COR-L47 (cell line): Measurements from ENCODE around the gene THAP2.

ENCODE experiments used
- DNase-seq: peaks from one replicate; lab custom pipeline; 2025; lab: John Stamatoyannopoulos, UW

The THAP2 gene

DNA sequence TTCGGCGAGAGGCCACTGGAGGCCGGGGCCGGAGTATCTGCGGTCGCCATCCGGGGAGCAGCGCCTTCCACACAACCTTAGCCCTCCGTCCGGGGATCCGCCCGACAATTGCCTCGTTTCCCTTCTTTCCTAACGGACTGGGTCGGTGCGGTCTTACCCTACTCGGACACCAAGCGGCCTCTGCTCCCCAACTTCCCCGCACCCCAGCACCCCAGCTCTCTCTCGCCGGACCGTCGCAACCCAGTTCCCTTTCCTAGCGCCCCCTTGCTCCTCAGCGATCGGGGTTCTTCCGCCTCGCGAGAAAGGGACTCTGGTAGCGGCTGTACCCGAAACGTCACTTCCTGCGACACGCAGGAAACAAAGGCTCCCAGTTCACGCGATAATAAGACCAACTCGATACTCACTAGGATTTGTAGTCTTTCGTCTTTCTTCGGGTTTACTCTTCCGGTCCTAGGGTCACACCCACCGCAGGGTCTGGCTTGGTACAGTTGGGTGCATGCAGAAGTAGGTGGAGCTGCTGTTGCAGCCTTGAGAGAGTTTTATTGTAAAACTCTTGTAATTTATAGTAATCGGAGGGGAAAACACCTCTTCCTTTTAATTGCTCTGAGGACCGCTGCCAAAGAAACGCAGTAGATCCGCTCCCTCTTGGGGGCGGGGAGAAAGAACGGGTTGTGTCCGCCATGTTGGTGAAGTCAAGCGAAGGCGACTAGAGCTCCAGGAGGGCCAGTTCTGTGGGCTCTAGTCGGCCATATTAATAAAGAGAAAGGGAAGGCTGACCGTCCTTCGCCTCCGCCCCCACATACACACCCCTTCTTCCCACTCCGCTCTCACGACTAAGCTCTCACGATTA lies at the start of gene THAP2, which contains the start of gene ZFC3H1:
Gene THAP2, plus strand, starts transcription at position 741 of the 850 bp plus-strand sequence. CDS start 209 bp downstream, outside the sequence.
Gene ZFC3H1, minus strand, starts transcription at position 288 of the 850 bp plus-strand sequence. Its CDS starts 238 bp downstream, at position 50.
- DNase-seq, result peak; percentile 99

DNA sequence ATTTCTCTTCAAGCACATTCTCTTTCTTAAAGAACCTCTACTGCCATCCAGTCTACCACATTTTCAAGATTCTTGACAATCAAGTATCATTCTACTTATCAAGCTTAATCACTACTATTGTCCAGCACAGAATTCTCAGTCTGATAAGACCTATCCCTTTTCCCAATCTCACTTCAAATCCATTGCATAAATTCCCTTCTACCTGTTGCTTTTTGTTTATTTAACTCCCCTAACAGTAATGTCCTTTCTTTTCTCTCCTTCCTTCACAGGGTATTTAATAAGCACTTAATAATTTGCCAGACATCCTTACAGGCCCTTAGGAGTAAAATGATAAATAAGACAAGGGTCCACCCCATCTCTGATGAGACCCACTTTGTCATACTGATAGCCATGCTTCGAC lies 42.2 kb upstream of the THAP2 start:
- DNase-seq, result no peak

DNA sequence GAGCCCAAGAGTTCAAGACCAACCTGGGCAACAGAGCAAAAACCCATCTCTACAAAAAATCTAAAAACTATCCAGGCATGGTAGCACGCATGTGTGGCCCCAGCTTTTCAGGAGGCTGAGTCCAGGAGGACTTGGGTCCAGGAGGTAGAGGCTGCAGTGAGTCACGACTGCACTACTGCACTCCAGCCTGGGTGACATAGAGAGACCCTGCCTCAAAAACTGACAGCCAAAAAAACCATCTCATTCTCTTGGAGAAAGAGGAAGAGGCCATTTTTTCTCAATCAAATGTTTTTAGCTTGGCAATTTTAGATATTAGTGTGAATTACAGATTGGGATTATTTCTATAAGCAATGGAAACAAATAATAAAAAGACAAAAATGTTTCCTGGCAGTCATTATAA lies 38.6 kb upstream of the THAP2 start:
- DNase-seq, result no peak

DNA sequence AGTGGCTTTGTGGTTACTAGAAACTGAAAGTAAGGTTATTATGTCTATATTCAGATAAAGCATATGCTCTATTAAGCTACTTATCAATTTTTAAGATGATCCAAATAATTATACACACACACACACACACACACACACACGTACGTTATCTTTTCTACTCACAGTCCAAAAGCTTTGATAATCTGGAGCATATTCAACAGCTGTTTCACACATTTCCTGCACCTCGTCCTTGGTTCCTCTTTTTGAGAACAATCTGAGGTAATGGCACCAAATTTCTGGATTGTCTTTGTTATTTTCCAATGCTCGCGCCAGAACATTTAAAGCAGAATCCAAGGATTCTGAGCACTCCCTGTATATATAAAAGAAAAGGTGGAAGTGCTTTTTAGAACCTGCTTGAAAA lies 38.0 kb upstream of the THAP2 start:
- no peak for DNase-seq

DNA sequence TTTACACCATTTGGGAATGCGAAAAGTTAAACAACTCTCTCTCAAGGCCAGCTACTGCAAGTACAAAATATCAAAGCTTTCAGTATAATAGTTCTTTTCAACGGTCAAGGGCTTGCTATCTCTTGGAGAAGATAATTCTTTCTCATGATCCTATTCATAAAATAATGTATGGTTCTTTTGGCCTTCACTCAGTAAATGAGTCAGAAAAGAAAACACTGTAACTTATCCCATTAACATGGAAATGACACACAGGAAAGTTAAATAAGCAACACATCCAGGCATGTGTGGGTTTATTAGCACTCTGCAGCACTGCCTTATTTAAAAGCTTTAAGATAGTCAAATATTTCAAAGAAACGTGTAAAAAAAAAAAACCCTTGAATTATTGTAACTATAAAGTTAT lies 37.3 kb upstream of the THAP2 start:
- DNase-seq, result no peak

DNA sequence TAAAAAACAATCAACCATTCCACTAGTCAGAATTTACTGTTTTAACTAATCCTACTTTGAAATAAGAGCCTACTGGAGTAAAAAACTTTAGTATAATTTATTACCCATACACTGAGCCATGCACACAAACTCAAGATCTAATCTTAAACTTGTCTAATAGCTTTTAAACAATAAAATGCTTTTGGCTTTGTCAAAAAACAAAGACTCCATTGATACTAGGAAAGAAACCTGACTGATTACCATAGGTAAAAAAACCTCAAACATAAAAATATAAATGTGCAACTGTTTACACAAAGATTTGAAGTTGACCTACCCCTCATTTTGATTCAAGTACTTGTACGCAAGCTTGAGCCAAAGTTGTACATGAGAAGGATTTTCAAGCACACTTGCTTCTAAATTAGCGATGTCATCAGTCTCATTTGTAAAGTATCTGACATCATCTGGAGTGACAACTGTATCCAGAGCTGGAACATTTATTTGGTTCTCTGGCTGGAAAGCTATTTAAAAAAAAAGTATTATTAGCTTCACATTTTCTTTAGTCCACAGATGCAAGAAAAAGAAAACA lies 36.6 kb upstream of the THAP2 start:
- no peak for DNase-seq

DNA sequence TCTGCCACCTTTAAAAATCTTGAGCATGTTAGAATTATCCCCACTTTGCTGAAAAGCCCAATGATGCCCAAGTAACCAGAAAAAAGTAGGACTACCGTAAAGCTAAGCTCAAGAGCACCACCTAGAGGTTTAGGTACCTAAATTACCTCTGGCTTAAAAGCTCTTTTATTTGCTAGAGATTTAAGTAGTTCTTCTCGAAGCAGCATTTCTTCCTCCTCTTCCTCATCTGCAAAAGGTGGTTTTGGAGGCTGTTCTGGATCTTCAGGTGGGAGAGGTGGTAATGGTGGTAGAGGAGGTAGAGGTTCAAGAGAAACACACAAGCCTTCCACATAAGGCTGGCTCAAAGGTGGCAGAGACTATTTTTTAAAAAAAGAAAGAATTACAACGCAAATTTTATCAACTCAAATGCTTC lies 27.4 kb upstream of the THAP2 start:
- DNase-seq, result peak; percentile 84

DNA sequence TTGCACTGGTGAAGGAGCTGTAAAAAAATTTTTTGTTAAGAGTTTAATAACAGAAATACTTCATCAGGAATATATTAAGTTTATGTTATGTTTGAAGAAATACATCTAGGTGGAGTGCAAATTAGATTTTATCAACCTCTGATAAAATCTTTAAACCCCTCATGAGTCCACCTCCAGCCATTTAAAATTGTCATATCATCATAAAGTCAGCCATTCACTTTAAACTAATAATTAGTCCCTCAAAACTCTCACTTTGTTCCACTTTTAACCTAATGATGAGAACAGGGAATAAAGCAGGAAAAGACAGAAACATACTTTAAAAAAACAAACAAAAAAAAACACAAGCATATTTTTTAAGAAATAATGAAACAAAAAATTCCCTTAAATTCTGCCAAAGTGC lies 25.6 kb upstream of the THAP2 start:
- DNase-seq, result no peak

DNA sequence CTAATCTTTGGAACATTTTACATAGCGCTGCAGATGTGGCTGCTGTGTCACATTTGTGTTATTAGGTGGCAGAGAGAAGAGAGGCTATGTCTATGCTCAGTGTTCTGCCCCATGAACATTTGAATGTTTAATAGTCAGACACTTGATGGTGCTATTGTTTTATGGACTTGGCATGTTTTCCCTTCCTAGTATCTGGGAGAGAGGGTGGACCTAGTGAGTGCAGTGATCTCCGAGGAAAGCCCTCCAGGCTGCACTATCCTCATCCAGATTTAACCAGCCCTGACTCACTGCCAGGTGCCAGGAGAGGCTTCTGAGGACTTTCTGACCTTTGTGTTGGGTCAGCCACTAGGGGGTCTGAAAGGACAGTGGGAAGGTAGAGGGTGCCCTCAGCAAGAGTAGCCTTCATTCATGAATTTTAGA lies 24.8 kb upstream of the THAP2 start:
- no peak for DNase-seq

DNA sequence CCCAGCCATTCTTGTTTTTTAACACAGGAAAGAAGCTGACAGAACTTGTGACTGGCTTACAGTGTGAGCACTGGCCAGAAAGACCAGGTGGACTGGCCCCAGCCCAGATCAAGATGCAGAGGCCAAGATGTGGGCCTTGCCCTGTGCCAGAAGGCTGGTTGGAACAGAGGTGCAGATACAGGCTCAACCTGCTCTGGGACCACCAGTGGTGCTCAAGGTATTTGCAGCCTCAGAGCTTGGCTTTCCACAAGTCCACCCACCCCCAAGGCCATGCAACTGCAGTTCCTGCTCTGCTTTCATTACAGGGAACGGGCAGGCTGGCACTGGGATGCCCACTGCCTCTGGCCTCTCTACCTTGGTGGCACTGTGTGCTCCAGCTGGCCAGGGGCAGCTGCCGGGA lies 23.8 kb upstream of the THAP2 start:
- no peak for DNase-seq

DNA sequence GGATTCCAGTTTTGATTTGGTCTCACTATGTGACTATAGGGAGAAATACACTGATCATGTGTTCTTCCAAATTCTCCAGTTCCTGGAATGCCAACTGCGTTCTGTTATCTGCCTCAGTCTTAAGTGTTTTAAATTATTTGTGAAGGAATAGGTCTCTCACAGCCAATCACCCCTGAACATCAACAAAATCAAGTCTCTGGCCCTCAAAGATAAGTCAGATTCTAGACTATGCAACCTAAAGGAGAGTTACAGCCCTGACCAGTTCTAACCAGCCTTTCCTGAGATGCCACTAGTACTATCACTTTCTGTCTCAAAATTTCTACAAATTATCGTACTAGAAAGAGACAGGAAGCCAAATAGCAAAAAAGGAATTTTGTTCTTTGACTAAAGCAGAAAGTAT lies 22.7 kb upstream of the THAP2 start:
- no peak for DNase-seq

DNA sequence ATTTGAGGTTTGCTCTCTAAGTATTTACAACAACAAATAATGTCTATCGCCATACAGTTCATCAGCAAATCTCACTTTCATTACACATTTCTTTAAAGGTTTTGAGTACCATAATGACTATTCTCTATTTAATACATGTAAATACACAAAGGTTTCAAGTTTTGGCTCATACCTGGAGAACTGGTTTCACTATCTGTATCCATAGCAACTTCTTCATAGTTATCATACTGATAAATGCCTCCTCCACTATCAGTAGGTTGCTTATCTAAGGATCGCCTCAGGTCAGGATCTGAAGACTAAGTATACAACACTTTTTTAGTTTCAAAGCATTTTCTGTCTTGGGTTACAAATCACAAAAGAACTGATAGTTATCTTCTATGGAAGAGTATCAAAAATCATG lies 21.8 kb upstream of the THAP2 start:
- DNase-seq, result no peak

DNA sequence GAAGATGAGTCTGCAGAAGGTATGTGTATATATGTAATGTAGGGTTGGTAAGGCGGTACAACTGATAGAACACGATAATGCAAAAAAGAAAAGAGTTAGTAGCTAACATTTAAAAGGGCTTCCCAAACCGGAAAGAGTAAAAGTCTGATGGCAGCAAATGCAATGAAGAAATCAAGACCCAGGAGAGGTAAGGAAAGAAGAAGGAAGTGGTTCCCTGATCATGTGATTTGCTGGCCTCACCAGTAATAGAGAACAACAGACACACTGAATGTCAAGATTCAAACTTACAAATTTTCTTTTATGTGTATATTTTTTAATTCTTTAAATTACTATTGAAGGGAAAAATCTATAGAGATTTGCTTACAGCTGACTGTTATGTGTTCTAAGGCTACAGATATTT lies 18.8 kb upstream of the THAP2 start:
- DNase-seq, result no peak

DNA sequence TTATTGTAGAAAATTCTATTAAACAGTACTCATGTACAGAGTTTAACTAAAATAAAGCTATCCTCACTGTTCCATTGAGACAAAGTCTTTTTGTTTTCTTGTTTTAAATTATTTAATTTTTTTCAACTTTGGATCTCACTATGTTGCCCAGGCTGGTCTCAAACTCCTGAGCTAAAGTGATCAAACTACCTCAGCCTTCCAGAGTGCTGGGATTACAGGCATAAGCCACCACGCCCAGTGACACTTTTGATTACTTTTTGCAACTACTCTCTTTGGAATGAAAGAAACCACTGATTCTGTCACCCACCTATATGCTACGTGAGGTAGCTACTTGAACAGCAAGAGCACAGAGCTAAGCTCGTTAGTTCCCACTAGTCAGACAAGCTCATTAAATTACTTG lies 17.6 kb upstream of the THAP2 start:
- no peak for DNase-seq

DNA sequence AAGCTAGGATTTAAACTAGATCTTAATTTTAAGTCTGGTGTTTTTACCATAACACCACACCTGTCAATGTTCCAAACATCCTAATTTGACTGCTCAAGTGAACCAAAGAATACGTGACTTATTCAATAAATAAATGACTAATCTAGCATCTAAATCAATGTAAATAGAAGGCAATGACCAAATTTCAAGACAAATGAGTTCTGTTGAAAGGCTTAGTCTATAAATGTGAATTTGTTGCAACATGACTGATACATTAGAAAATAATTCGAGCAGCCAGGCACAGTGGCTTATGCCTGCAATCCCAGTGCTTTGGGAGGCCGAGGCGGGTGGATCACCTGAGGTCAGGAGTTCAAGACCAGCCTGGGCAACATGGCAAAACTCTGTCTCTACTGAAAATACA lies 15.6 kb upstream of the THAP2 start:
- no peak for DNase-seq

DNA sequence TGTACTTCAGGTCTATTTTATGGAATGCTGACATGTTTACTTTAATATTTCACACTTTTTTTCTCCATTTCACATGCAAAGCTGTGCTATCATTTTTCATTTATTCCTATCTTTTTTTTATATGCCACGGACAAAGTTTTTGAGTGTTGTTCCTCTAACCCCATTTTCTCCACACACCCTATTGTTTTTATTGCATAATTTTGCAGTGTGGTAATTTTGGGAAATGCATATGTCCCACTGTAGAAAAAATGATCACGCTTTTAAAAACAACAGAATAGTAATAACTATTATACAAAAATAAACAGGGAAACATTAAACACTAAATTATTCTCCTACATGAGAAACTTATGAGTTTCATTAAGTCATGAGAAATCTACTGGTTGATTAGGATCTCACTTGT lies 14.7 kb upstream of the THAP2 start:
- no peak for DNase-seq

DNA sequence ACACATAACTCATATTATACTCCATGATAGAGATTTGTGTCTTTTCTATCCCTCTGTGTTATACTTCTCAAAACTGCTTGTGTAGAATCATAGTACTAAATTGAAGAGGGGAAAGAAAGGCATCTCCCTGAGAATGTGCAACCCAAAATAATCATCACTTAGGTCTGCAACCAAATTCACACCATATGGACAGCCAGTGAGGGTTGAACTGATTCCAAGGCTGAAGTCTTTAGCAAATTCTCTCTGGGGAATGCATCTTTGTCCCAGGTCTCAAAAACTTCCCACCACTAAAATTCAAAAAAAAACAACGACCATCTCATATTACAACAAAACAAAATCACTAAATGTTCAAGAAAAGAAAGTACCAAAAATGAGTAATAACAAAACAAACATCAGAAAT lies 11.4 kb upstream of the THAP2 start:
- DNase-seq, result no peak

DNA sequence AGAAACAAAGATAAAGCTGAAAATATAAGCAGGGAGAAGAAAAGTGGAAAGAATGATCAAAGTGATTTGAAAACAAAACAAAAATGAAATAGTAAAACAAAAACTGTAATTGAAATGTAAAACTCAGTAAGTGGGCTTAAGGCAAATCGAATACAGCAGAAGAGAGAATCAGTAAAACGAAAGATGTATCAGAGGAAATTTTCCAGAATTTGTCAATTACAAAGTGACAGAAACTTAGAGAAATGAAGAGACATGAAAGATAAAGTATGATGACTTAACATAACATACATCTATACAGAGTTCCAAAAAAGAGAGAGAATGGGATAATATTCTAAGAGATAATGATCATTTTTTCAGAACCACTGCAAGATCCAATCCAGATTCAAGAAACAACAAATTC lies 11.0 kb upstream of the THAP2 start:
- no peak for DNase-seq

DNA sequence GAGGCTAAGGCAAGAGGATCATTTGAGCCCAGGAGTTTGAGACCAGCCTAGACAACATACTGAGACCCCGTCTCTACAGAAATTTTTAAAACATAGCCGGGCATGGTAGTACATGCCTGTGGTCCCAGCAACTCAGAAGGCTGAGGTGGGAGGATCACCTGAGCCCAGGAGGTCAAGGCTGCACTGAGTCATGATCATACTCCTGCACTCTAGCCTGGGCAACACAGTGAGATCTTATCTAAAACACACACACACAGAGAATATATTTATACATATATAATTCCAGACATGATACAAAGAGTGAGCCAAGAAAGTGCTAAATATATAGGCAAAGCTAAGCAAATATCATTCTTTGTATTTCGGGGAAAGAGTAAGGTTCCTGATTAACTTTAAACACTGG lies 9.9 kb upstream of the THAP2 start:
- no peak for DNase-seq

DNA sequence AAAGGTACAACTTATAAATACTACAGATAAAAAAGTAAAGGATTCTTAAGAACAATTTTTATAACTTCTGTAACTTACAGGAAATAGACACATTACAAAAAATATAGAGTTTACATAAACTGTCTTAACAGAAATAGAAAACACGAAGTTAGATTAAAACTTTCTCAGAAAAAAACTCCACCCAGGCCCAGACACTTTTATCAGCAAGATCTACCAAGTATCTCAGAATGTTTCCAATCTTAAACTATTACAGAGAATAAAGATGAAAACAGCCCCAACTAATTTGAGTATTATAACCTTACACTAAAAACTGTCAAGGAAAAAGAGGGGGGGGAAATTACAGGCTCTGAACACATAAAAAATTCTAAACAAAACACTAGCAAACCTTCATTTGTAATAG lies 8.6 kb upstream of the THAP2 start:
- no peak for DNase-seq

DNA sequence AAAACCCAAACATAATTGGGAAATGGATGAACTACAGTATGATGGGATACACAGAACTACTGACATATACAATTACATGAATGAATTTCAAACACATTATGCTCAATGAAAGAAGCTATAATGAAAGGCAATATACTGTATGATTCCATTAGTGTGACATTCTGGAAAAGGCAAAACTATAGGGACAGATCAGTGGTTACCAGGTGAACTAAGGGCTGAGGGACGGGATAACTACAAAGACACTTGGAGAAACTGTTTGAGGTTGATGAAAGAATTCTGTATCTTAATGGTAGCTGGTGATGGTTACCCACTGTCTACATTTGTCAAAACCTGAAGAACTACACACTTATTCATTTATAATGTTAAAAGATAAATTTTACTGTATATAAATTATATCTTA lies 8.2 kb upstream of the THAP2 start:
- no peak for DNase-seq

DNA sequence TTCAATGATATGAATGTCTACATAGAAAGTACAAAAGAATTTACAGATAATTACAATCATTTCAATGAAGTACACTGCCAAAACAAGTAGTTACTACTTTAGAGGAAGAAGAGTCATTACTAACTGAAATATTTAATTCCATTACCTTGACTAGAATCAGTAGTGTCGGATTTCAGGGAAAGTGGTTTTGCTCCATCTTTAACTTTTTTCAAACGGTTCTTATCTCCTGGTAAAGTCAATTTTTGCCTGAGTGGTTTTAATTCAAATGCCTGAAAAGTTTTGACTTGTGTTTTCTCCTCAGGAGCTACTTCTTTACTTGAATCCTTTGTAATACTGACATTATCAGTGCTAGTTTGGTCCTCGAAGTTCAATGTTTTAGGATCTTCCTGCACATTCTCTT lies 7.4 kb upstream of the THAP2 start:
- no peak for DNase-seq

DNA sequence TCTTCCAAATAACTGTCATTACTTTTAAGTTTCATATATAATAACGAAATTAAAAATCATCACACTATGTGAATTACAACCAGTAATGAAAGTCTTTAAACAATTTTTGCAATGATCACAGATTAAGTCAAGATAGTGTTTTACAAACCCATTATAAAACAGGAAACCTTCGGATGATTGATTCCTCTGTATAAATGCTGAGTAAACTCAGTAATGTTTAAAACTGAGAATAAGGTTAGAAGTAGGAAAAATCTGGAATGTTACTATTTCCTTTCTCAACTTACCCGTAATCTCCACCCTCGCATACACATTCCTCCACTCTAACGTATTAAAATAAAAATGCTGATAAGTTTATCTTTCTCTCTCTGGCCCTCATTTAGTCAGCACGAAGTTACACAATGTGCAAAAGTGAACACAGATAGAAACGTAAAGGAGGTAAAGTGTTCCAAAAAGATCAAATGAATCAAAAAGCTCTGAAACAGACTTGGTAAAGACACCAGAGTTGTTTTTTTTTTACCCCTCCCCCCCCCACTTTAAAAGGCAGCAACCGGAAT lies 2.0 kb upstream of the THAP2 start:
- DNase-seq, result no peak
